ENCODE results near the gene GJC2.
"Not testable (repeated sequence)": the region's sequence is repeated elsewhere in the genome, so short reads cannot be mapped to it uniquely, and the experiment has no call there.

GJC2 gene

GRCh38 chr1:228149406-228150119 is at the start of gene GJC2:
Gene GJC2, plus strand, starts transcription at chr1:228149930. Its CDS starts 7,829 bp downstream, at chr1:228157759.
- no peak for ATAC-seq

GRCh38 chr1:228100822-228101613 is 48.7 kb upstream of the GJC2 start:
- no peak for ATAC-seq

- no peak for ATAC-seq
Observed at GRCh38 chr1:228101614-228101993, 48.1 kb upstream of the GJC2 start.

- ATAC-seq, result peak; percentile 39 to 50
Observed at GRCh38 chr1:228101994-228102790, 47.5 kb upstream of the GJC2 start.

- ATAC-seq, result peak; percentile 85 to 87
Observed at GRCh38 chr1:228102791-228103620, 46.7 kb upstream of the GJC2 start, which contains the start of gene C1orf35. Gene C1orf35, minus strand, starts transcription at chr1:228103325. Its CDS starts 98 bp downstream, at chr1:228103227.

GRCh38 chr1:228104526-228105269 is 45.0 kb upstream of the GJC2 start:
- no peak for ATAC-seq

GRCh38 chr1:228105270-228105995 is 44.3 kb upstream of the GJC2 start:
- ATAC-seq, result no peak

GRCh38 chr1:228105996-228106799 is 43.5 kb upstream of the GJC2 start:
- ATAC-seq, result no peak

- no peak for ATAC-seq
Observed at GRCh38 chr1:228106800-228107054, 43.0 kb upstream of the GJC2 start.

- no peak for ATAC-seq
Observed at GRCh38 chr1:228107636-228108035, 42.1 kb upstream of the GJC2 start.

GRCh38 chr1:228108055-228108690 is 41.6 kb upstream of the GJC2 start:
- ATAC-seq, result no peak

GRCh38 chr1:228108742-228109072 is 41.0 kb upstream of the GJC2 start:
- no peak for ATAC-seq

GRCh38 chr1:228109073-228109961 is 40.4 kb upstream of the GJC2 start, which contains the start of gene MRPL55:
Gene MRPL55, minus strand, starts transcription at chr1:228109299. Its CDS starts 1,039 bp downstream, at chr1:228108260.
- peak; percentile 95 for ATAC-seq

- no peak for ATAC-seq
Observed at GRCh38 chr1:228109962-228110488, 39.7 kb upstream of the GJC2 start.

- ATAC-seq, result no peak
Observed at GRCh38 chr1:228110556-228110955, 39.2 kb upstream of the GJC2 start.

- not testable (repeated sequence) for ATAC-seq
Observed at GRCh38 chr1:228111315-228111714, 38.4 kb upstream of the GJC2 start.

- ATAC-seq, result no peak
Observed at GRCh38 chr1:228112167-228112566, 37.6 kb upstream of the GJC2 start.

- ATAC-seq, result no peak
Observed at GRCh38 chr1:228112617-228113016, 37.1 kb upstream of the GJC2 start.

All from activated CD4-positive, CD25-positive, alpha-beta regulatory T cell treated with anti-CD3 and anti-CD28 coated beads, Interleukin-2, amount 50 U/mL, for 24 hours (primary cell).